GM10847 (cell line): ENCODE measurements around the gene PPCDC.

Experiments used
- POLR2A ChIP-seq: IDR thresholded peaks from 2 replicates; pipeline ENCODE4 v1.6.1; 2011; ENCODE audit not compliant: insufficient read length; ENCODE audit errors: extremely low read depth

PPCDC gene

DNA sequence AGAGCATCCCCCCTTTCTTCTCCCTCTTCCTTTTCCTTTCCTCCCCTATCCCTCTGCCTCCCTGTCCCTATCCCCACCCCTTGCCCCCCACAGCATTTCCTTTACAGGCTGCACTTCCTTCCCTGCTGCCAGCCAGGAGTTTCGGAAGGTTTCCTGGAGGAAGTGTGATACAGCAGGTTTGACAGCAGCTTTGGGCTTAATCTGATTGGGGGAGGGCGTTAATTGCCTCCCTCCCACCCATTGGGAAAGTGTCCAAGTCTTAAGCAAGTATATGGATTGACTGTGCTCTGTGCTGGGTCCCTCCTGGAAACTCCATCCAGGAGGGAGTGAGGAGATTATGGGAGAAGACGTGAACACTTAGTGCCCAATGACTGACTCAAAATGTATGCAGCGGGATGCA, 26.2 kb upstream of the PPCDC start:
- no peak for TF ChIP-seq POLR2A

DNA sequence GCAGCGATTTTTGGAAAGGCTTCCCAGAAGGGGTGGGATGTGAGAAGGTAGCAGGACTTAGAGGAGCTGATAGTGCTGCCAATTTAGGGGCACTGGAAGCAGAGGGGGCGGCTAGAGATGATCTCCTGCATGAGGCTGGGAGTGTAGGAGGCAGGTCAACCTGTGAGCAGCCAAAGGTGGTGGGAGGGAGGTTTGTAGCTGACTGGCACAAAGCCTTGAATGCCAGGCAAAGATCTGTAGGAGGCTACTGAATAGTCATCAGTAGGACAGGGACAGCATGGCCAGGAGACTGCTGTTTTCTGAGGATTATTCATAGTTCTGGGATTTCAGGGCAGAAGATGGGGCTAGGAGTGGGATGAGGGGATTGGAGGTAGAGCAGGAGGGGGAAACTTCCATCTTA, 25.8 kb upstream of the PPCDC start:
- no peak for TF ChIP-seq POLR2A

DNA sequence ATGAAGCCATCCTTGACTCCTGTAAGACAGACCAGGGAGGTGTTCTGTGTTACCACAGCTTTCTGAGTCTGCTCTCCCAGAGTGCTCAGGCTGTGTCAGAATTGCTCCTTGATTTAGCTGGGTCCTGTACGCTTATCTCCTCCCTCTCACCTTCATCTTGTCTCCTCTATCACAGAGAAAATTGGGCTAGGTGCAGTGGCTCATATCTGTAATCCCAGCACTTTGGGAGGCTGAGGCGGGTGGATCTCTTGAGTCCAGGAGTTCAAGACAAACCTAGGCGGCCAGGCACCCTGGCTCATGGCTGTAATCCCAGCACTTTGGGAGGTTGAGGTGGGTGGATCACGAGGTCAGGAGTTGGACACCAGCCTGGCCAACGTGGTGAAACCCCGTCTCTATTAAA, 22.1 kb upstream of the PPCDC start:
- TF ChIP-seq POLR2A: no peak

DNA sequence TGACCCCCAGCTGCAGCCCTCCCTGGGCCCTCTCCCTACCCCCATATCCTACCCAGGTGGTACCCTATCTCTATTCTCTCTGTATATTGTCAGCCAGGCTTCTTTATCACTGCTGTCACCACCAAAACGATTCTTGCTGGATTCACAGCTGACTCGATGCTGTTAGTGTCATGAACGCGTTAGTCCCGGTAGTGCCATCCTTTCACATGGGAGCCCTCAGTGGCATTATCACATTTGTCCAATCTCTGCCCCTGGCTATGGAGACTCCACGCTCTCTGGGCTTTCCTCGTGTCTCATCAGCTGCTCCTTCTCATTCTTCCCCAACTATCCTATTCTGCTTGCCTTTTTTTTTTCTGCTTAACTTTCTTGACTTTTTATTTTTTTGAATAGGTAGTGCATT, 21.0 kb upstream of the PPCDC start:
- no peak for TF ChIP-seq POLR2A

DNA sequence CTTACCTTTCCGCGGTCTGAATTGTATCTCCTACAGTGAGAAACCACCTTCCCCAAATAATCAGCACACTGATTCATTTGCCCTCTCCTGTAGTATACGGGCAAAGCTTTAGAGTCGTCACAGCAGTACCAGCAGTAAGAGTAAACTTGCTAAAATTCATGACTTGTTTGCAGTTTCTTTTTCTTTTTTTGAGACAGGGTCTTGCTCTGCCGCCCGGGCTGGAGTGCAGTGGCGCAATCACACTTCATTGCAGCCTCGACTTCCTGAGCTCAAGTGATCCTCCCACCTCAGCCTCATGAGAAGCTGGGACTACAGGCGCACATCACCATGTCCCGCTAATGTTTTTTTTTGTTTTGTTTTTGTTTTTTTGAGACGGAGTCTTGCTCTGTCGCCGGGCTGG, 16.2 kb upstream of the PPCDC start:
- TF ChIP-seq POLR2A: no peak

DNA sequence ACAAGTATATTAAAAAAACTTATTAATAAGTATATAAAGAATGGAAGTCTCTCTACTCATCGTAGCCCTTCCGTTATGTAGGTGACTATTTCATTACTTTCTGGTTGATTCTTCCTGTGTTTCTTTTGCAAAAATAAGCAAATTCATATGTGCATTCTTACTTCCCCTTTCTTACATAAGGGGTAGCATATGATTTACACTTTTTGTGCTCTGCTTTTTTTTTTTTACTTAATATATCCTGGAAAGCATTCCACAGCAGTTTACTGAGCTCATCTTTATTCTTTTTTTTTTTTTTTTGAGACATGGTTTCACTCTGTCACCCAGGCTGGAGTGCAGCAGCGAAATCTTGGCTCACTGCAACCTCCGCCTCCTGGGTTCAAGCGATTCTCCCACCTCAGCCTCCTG, 15.2 kb upstream of the PPCDC start:
- TF ChIP-seq POLR2A: no peak

DNA sequence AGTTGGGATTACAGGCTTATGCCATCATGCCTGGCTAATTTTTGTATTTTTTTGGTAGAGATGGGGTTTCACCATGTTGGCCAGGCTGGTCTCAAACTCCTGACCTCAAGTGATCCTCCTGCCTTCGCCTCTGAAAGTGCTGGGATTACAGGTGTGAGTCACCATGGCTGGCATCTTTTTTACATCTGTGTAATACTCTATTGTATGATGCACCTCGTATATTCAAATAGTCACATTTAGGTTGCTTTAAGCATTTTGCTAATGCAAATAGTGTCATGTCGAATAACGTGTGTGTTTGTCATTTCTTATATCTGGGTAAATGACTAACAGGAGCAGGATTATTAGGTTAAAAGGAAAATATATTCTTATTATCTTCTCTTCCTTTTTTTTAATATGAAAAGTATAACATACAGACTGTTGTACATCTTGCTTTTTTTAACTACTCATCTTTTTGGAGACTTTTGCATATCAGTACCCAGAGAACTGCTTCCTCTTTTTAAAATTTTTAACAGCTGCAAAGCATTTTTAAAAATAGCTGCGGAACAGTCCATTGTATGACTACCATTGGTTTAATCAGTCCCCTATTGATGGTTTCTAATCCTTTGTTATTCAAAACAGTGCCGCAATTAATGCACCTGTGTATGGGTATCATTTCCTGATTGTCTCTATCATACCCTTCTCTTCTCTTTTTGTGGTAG, 14.6 kb upstream of the PPCDC start:
- TF ChIP-seq POLR2A: no peak

DNA sequence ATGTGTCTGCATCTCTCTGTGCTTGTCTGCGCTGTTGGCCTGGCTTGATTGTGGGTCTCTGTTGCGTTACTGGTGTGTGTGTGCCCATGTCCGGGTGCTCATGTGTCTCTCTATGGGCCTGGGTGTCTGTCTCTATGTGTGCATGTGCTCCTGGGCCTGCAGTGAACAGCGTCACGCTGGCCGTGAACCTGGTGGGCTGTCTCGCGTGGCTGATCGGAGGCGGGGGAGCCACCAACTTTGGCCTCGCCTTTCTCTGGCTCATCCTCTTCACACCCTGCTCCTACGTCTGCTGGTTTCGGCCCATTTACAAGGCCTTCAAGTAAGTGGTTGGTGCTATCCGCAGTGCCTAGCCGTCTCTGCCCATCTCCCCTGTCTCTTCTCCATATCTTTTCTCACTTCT, 7.0 kb upstream of the PPCDC start:
- no peak for TF ChIP-seq POLR2A

DNA sequence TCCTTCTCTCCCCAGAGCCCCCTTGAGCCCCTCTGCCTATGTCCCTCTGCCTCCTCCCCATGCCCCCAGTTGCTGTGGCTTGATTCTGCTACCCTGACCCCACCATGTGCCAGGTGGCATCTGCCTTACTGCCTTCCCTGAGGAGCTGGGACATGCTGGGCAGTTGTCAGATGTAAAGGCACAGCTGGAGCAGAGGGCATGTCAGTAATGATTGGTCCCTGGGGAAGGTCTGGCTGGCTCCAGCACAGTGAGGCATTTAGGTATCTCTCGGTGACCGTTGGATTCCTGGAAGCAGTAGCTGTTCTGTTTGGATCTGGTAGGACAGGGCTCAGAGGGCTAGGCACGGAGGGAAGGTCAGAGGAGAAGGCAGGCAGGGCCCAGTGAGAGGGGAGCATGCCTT, 3.5 kb upstream of the PPCDC start:
- TF ChIP-seq POLR2A: no peak

DNA sequence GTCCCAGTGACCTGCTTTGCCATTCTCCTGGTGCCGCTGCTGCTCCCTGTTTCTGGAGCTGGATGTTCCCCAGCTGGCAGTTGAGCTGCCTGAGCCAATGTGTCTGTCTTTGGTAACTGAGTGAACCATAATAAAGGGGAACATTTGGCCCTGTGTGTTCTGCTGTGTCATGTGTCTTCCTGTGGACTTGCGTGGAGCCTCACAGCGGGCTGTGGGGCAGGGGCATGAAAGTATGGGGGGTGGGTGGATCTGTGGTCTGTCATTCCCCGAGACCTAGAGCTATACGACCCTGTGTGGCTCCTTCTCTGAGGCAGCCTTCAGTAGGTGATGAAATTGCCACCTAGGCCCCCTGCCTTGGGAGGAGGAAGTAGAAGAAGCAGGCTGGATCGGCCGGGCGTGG, 2.0 kb upstream of the PPCDC start:
- no peak for TF ChIP-seq POLR2A

DNA sequence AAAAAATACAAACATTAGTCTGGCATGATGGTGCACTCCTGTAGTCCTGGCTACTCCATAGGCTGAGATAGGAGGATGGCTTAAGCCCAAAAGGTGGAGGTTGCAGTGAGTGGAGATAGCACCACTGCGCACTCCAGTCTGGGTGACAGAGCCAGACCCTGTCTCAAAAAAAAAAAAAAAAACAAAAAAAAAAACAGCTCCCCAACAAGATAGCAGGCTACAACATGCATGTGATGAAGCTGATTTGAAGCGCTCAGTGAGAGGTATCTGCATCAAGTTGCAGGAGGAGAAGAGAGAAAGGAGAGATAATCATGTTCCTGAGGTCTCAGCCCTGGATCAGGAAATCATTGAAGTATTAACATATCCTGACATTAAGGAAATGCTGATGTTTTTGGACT, 608 bp upstream of the PPCDC start:
- TF ChIP-seq POLR2A: no peak

DNA sequence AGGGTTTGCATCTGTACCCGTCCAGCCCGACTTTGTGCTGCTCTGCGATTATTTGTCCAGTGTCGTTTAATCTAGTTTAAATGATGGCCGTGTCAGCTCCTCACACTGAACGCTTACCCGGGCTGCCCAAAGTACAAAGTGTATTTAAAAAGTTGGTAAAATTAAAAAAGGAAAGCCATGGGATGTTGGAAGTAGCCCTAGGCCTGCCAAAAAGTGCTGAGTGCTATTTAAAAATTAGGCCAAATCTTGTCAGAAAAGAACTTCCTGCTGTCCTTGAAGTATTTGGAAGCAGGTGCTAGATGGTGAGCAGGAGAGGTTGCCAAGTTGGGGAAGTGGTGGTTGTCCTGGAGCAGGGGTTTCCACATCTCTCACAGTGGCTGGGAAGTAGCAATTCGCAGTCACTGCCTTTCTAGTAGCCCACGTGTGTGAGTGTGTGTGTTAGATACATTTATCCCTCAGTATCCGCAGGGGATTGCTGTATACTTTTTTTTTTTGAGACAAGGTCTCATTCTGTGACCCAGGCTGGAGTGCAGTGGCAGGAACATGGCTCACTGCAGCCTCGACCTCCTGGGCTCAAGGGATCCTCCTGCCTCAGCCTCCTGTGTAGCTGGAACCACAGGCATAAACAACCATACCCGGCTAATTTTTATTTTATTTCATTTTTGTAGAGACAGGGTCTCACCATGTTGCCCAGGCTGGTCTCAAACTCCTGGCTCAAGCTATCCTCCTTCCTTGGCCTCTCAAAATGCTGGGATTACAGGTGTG, 664 bp downstream of the PPCDC start:
- no peak for TF ChIP-seq POLR2A

DNA sequence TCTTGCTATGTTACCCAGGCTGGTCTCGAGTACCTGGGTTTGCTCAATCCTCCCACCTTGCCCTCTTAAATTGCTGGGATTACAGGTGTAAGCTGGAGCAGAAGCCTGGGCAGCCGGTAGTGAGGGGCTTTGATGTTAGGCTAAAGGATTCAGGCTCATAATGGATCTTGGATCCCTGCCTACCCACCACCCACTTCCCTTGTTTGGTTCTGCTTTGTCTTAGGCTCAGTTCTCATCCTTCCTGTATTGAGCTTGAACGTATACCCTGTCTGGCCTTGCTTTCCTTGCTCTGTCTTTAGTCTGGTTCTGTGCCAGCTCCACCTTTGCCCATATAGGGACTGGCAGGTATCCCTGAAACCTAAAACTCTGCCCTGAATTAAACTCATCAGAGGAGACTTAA, 1.7 kb downstream of the PPCDC start:
- TF ChIP-seq POLR2A: no peak

DNA sequence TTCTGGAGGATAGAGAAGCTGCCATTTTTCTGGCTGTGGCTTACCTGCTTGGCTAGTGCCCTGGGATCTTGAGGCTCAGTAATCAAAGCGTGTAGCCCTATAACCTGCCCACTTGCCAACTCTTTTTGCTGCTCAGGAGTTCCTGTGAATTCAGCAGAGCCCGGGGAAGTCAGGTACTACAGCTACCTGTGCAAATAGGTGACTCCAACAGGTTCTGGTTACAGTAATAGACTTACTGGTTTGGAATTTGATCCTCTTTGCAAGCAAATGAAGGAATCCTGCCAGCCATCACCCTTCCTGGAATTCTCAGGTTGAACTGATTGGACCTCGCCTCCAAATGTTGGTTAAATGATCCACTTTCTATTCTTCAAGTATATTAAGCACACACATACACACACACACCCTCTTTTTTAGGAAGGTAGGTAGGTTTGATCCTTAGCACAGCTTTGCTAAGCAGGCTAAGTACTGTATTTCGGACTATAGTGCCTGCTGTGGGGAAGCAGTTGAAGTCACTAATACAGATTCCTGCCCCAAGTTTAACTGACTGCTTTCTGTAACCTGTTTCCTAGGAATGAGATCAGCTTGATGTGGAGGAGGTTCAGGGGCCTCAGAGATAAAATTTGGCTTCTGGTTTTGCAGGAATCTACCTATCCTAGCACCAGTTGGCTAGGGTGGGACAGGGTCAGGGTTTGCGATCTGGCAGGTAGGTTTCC, 2.3 kb downstream of the PPCDC start:
- no peak for TF ChIP-seq POLR2A

DNA sequence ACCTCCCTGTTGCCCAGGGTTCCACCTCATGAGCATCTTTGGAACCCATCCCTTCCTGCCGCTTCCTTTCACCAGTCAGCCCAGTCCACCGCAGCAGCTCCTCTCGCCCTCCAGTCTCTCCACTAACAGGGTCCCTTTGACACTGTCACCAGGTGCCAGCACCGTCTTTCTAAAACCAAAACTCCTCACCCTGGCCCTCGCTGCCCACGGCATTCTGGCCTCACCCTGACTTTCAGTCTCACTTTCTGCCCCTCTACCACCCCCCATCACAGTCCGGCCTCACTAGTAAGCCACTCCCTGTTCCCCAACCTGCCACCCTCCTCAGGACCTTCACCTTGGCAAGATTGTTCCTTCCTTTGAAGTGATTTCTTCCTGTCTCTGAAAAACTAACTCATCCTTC, 4.2 kb downstream of the PPCDC start:
- TF ChIP-seq POLR2A: no peak

DNA sequence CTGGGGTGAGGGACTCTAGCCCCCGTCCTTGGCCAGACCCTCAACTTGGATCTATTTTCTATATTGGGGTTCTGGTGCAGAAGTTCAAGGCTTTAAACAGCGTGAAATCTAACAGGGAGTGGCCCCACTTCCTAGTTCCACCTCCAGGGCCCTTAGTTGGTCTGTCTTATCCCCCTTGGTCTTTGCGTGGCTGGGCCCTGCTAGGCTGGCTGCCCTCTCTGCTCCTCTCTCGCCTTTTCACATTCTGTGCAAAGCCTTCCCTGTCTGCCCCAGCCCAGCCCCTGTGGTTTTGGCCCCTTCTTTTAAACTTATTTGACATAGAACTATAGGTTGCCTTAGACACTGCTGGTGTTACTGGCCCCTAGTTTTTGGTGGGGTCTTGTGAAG, 5.6 kb downstream of the PPCDC start:
- TF ChIP-seq POLR2A: no peak
